Smooth muscle cell (in vitro differentiated cells): ENCODE results near the gene ATP13A2. TPM values are rescaled to one million over a fixed set of nuclear protein-coding genes. Genes with fewer than 3 reads are reported as not detected.

Experiments used
- DNase-seq: peaks from one replicate; lab custom pipeline; 2025; ENCODE audit not compliant: unreplicated experiment; lab: John Stamatoyannopoulos, UW
- H2AFZ ChIP-seq: fragments of 200-600 bp; sonication (generic); 2 replicates; pipeline ENCODE4 v1.6.0; 2016; ENCODE audit warnings: antibody characterized with exemption, low read depth, mild to moderate bottlenecking
- H3F3A ChIP-seq: fragments of 200-600 bp; sonication (generic); 2 replicates; pipeline ENCODE4 v1.6.0; 2017; ENCODE audit warnings: antibody characterized with exemption, low read depth
- H3K27ac ChIP-seq: fragments of 200-600 bp; sonication (generic); 2 replicates; pipeline ENCODE4 v1.5.1; 2016; ENCODE audit warnings: low read depth, mild to moderate bottlenecking
- H3K27me3 ChIP-seq: fragments of 200-600 bp; sonication (generic); 2 replicates; pipeline ENCODE4 v1.6.1; 2016; ENCODE audit warnings: low read depth, mild to moderate bottlenecking
- H3K36me3 ChIP-seq: fragments of 200-600 bp; sonication (generic); 2 replicates; pipeline ENCODE4 v1.5.1; 2016; ENCODE audit warnings: low read depth
- H3K4me1 ChIP-seq: fragments of 200-600 bp; sonication (generic); 2 replicates; pipeline ENCODE4 v1.5.1; 2016; ENCODE audit warnings: low read depth
- H3K4me2 ChIP-seq: fragments of 200-600 bp; sonication (generic); 2 replicates; pipeline ENCODE4 v1.6.0; 2016; ENCODE audit warnings: mild to moderate bottlenecking
- H3K4me3 ChIP-seq: fragments of 200-600 bp; sonication (generic); 2 replicates; pipeline ENCODE4 v1.5.1; 2016; ENCODE audit warnings: mild to moderate bottlenecking
- H3K79me2 ChIP-seq: fragments of 200-600 bp; sonication (generic); 2 replicates; pipeline ENCODE4 v1.6.0; 2016; ENCODE audit warnings: low read depth, mild to moderate bottlenecking
- H3K9ac ChIP-seq: fragments of 200-600 bp; sonication (generic); 2 replicates; pipeline ENCODE4 v1.6.0; 2016; ENCODE audit warnings: low read depth
- H3K9me3 ChIP-seq: fragments of 200-600 bp; sonication (generic); replicated peaks from 2 replicates; pipeline ENCODE4 v1.5.1; 2016; ENCODE audit warnings: low read depth
- H4K20me1 ChIP-seq: fragments of 200-600 bp; sonication (generic); 2 replicates; pipeline ENCODE4 v1.6.0; 2016; ENCODE audit warnings: low read depth
- CTCF ChIP-seq: fragments of 200-600 bp; sonication (generic); IDR thresholded peaks from 2 replicates; pipeline ENCODE4 v1.5.1; 2017; ENCODE audit warnings: borderline replicate concordance, mild to moderate bottlenecking, antibody characterized with exemption; ENCODE audit not compliant: insufficient read depth, poor library complexity, severe bottlenecking
- WGBS: methylation state at CpG from one replicate; pipeline ENCODE4 v1.1.7; 2016; ENCODE audit warnings: low lambda C conversion rate; 5-methylcytosine and 5-hydroxymethylcytosine counted together
- polyA plus RNA-seq: library from polyadenylated mRNA; unstranded; fragments of >200 nt; fragmentation: Nextera tagmentation; extraction: Ambion mirVana; gene quantifications from 2 replicates; pipeline ENCODE4 v1.2.1, GENCODE V29; 2016
- total RNA-seq: library from RNA; depleted of rRNA; stranded (reverse); fragments of >200 nt; gene quantifications from 2 replicates; pipeline ENCODE4 v1.2.3, GENCODE V29; 2014

Gene ATP13A2
- total and polyA plus RNA-seq, 2 experiments from 2014 or later: 27.7 to 42.3 TPM

GRCh38 chr1:17059391-17060305, 47.9 kb upstream of the ATP13A2 start:
- peak overlapping the region; percentile 11 for H2AFZ ChIP-seq
- H3K9me3 ChIP-seq: no peaks in the 10 kb centered on the region
- no peaks in the 10 kb centered on the region for H3K27me3 ChIP-seq
- no peak for DNase-seq
- H3K27ac ChIP-seq: no peak overlapping the region
- no peak overlapping the region for H3K4me2 ChIP-seq
- no peak overlapping the region for H3K9ac ChIP-seq
- peaks cover 5% of the 10 kb centered on the region for H3K4me1 ChIP-seq
- no peak overlapping the region for H3K4me3 ChIP-seq
- H3K79me2 ChIP-seq: no peaks in the 10 kb centered on the region
- WGBS: 42% methylated on average over 12 of the region's 12 CpGs
- H3K36me3 ChIP-seq: no peaks in the 10 kb centered on the region
- no peaks in the 10 kb centered on the region for H4K20me1 ChIP-seq
- no peaks in the 10 kb centered on the region for H3F3A ChIP-seq
- peak; percentile 70 for TF ChIP-seq CTCF

DNA sequence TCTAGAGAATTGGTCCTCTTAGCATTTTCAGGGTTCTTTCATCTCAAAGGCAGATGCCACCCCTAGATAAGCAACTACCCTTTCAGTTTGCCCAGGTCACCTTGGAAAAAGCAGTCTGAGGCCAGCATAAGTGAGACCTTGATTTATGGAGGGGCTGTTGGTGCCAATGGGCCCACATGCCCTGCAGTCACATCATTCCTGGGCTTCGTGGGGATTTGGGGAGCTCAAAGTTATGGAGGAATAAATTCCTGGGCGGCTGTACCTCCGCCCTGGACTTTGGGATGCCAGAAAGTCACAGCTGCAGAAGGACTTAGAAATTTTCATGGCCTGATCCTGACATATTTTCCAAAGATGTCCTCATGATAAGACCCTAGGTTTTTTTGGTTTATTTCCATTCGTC, 44.8 kb upstream of the ATP13A2 start:
- Histone ChIP-seq H3K27ac (no peak overlapping the region), H2AFZ (no peak overlapping the region), H4K20me1 (peaks cover 5% of the 10 kb centered on the region), H3K9ac (no peak overlapping the region), H3K4me1 (peaks cover 5% of the 10 kb centered on the region), H3K4me2 (no peak overlapping the region), H3K79me2 (peaks cover 22% of the 10 kb centered on the region), H3K4me3 (no peak overlapping the region), H3F3A (no peaks in the 10 kb centered on the region), H3K36me3 (no peaks in the 10 kb centered on the region), H3K27me3 (no peaks in the 10 kb centered on the region), H3K9me3 (no peaks in the 10 kb centered on the region)
- no peak for TF ChIP-seq CTCF
- DNase-seq: no peak
- WGBS: 77% methylated on average over 4 of the region's 4 CpGs

DNA sequence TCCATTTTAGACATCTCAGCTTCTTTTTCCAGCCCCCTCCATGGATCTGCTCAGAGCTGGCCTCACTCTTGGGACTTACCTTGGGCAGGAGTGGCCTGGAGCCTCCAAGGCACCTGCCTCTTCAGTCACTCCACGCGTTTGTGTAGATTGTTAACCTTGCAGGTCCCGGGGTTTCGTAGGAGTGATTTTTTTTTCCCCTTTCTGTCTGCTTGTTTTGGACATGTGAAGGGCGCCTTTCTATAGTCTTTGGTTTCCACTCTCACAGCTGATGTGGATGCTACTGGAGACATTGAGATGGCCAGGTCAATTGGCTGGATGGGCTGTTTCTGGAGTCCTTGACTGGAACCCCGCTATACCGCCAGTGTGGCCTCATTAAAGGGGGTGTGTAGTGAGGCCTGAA, 44.1 kb upstream of the ATP13A2 start:
- Histone ChIP-seq H3K9me3 (no peaks in the 10 kb centered on the region), H3F3A (no peaks in the 10 kb centered on the region), H3K36me3 (no peaks in the 10 kb centered on the region), H3K4me3 (no peak overlapping the region), H3K9ac (no peak overlapping the region), H3K4me1 (peaks cover 5% of the 10 kb centered on the region), H3K79me2 (peaks cover 30% of the 10 kb centered on the region), H4K20me1 (peaks cover 5% of the 10 kb centered on the region), H3K27ac (no peak overlapping the region), H2AFZ (no peak overlapping the region), H3K4me2 (no peak overlapping the region), H3K27me3 (no peaks in the 10 kb centered on the region)
- no peak for DNase-seq
- no peak for TF ChIP-seq CTCF
- WGBS: 94% methylated on average over 7 of the region's 7 CpGs
